ENCODE data around the gene PSMD13.

DNA sequence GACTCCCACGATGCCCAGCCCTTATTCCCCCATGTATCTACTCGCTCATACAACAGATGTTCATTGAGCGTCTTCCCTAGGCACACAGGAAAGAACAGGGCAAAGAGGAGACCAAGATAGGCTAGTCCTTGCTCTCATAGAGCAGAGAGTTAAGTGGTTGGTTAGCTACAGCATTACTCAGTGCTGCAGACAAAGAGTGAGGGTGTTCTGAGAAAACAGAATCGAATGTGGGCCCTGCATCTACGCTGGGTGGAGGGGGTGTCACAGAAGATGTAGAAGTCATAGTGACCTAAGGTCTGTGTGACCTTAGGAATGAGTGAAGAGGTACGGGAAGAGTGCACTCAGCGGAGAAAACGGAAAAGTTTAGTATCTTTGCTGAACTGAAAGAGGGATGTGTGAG is 12.3 kb downstream of the PSMD13 start:
- TF ChIP-seq EZH2 (IDR thresholded peaks at IDR 0.05; ENCODE audit: borderline replicate concordance, low read length), result no peak
- TF ChIP-seq, protein P1, sequence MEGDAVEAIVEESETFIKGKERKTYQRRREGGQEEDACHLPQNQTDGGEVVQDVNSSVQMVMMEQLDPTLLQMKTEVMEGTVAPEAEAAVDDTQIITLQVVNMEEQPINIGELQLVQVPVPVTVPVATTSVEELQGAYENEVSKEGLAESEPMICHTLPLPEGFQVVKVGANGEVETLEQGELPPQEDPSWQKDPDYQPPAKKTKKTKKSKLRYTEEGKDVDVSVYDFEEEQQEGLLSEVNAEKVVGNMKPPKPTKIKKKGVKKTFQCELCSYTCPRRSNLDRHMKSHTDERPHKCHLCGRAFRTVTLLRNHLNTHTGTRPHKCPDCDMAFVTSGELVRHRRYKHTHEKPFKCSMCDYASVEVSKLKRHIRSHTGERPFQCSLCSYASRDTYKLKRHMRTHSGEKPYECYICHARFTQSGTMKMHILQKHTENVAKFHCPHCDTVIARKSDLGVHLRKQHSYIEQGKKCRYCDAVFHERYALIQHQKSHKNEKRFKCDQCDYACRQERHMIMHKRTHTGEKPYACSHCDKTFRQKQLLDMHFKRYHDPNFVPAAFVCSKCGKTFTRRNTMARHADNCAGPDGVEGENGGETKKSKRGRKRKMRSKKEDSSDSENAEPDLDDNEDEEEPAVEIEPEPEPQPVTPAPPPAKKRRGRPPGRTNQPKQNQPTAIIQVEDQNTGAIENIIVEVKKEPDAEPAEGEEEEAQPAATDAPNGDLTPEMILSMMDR (IDR thresholded peaks at IDR 0.05; ENCODE audit: low read length), result no peak

Measured in OCI-LY1 (cell line).